ENCODE results near the gene ANGPTL3.
"Not testable (repeated sequence)": the region's sequence is repeated elsewhere in the genome, so short reads cannot be mapped to it uniquely, and the experiment has no call there.

- not testable (repeated sequence) for TF ChIP-seq CTCF, EZH2phosphoT487 (IDR thresholded peaks at IDR 0.05)
Measured at GRCh38 chr1:62567926-62568325, 29.4 kb upstream of the ANGPTL3 start.

All from neural progenitor cell (in vitro differentiated cells).